NCI-H345 treated with DMSO at 0.1 percent for 48 hours (cell line): ENCODE measurements around the gene PIGT.

Experiments used
- DNase-seq: peaks from one replicate; lab custom pipeline; 2025; ENCODE audit not compliant: unreplicated experiment; lab: John Stamatoyannopoulos, UW

The PIGT gene

GRCh38 chr20:45427236-45428149, 11.6 kb downstream of the PIGT start:
- no peak for DNase-seq

- no peak for DNase-seq
Observed at GRCh38 chr20:45429618-45430017, 13.7 kb downstream of the PIGT start.

GRCh38 chr20:45432294-45432693, 16.4 kb downstream of the PIGT start:
- DNase-seq: no peak

- no peak for DNase-seq
Observed at GRCh38 chr20:45433316-45433715, 17.4 kb downstream of the PIGT start.

GRCh38 chr20:45433976-45434375, 18.0 kb downstream of the PIGT start:
- DNase-seq: no peak

- peak; percentile 79 for DNase-seq
Observed at GRCh38 chr20:45436732-45437485, 21.0 kb downstream of the PIGT start.

GRCh38 chr20:45440424-45440823, 24.5 kb downstream of the PIGT start:
- no peak for DNase-seq

GRCh38 chr20:45440891-45441685, 25.1 kb downstream of the PIGT start:
- DNase-seq: no peak

- DNase-seq: no peak
Observed at GRCh38 chr20:45441746-45442145, 25.8 kb downstream of the PIGT start.

- DNase-seq: no peak
Observed at GRCh38 chr20:45444050-45444449, 28.1 kb downstream of the PIGT start.

GRCh38 chr20:45445805-45446562, 30.0 kb downstream of the PIGT start:
- no peak for DNase-seq

- DNase-seq: peak; percentile 12
Observed at GRCh38 chr20:45448270-45448669, 32.3 kb downstream of the PIGT start.

GRCh38 chr20:45449528-45449927, 33.6 kb downstream of the PIGT start:
- DNase-seq: no peak

GRCh38 chr20:45450097-45450818, 34.3 kb downstream of the PIGT start:
- DNase-seq: no peak

GRCh38 chr20:45452238-45452637, 36.3 kb downstream of the PIGT start:
- no peak for DNase-seq

GRCh38 chr20:45452772-45453691, 37.1 kb downstream of the PIGT start:
- DNase-seq: no peak

GRCh38 chr20:45456632-45457031, 40.7 kb downstream of the PIGT start:
- DNase-seq: peak; percentile 33

GRCh38 chr20:45459606-45460005, 43.7 kb downstream of the PIGT start:
- DNase-seq: no peak

GRCh38 chr20:45461225-45461624, 45.3 kb downstream of the PIGT start:
- no peak for DNase-seq
